Activated CD4-positive, alpha-beta T cell treated with anti-CD3 and anti-CD28 coated beads for 36 hours (primary cell): Measurements from ENCODE around the gene SP140. TPM values are rescaled to one million over a fixed set of nuclear protein-coding genes. Genes with fewer than 3 reads are reported as not detected.
"Not testable (repeated sequence)": the region's sequence is repeated elsewhere in the genome, so short reads cannot be mapped to it uniquely, and the experiment has no call there.

Experiments
- ATAC-seq: fragments of 200-7000 bp; cut with Tn5 transposase; one replicate; pipeline ENCODE4 v1.10.0; 2021; ENCODE audit warnings: mild to moderate bottlenecking, moderate library complexity
- CTCF ChIA-PET: fragments of 350-600 bp; sonication (Branson Sonifier 250); formaldehyde crosslinking; loops from one replicate; lab custom pipeline; 2021; ENCODE audit warnings: antibody characterized with exemption; lab: Charles Lee
- POLR2A ChIA-PET: fragments of 350-600 bp; sonication (Branson Sonifier 250); formaldehyde crosslinking; loops from one replicate; lab custom pipeline; 2021; ENCODE audit warnings: antibody characterized with exemption, inconsistent platforms; lab: Charles Lee
- DNase-seq: peaks from one replicate; pipeline ENCODE4 v3.0.0-alpha.2; 2020
- H3K27ac Mint-ChIP-seq: one replicate; pipeline ENCODE4 v1.8.0; 2021; ENCODE audit warnings: mixed read lengths
- H3K27me3 Mint-ChIP-seq: one replicate; pipeline ENCODE4 v1.8.0; 2021; ENCODE audit warnings: mixed read lengths
- H3K36me3 Mint-ChIP-seq: one replicate; pipeline ENCODE4 v1.8.0; 2021; ENCODE audit warnings: low read depth, mixed read lengths
- H3K4me1 Mint-ChIP-seq: one replicate; pipeline ENCODE4 v1.8.0; 2021; ENCODE audit warnings: mixed read lengths
- H3K4me3 Mint-ChIP-seq: one replicate; pipeline ENCODE4 v1.8.0; 2021; ENCODE audit warnings: mild to moderate bottlenecking, moderate library complexity, mixed read lengths
- H3K9me3 Mint-ChIP-seq: one replicate; pipeline ENCODE4 v1.8.0; 2021; ENCODE audit warnings: low read depth, mixed read lengths
- intact Hi-C, 2 experiments: fragments of 100-400 bp; cut with DNase I in 1 of 2; cut with micrococcal nuclease in 1 of 2; formaldehyde crosslinking; loops; one replicate each; pipeline versions ENCODE4 v1.14.2 to v1.15.1; 2022 to 2024; cut with DNase I, micrococcal nuclease
- total RNA-seq, 2 experiments: library from RNA; stranded (reverse); gene quantifications; one replicate each; pipeline ENCODE4 v1.2.3, GENCODE V29; 2021

The SP140 gene
- total RNA-seq, 2 experiments from 2014 or later: 71.3 to 84.2 TPM

DNA sequence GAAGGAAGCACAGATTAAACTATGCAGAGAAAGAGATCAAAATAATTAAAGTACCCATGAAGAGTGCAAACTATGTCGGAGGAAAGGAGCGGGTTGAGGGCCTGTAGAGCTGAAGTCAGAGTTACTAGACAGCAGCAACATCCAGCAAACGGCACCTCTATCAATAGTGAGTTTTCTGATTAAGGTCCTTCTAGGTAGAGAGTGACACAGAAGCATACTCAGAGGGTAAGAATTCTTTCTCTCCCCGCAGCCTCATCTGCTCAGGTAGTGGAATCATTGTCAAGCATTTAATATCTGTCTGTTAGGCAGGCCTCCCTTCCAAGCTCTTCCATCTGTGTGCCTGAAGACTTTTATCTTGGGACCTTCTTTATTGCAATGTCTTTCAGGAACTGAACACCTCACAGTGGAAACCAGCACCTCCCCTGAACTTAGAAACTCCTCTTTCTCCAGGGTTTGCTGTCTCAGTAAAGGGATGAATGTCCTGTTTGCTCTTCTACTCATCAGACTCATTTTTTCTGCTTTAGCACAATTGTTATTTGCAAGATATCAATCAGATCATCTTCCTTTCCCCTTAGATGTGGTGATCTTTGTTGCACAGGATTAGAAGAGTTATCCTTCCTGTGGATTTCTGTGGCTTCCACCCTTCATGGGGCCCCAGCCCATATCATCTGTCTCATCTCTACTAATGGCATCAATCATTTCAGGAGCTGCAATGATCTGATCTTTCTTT, 28.8 kb downstream of the SP140 start:
- ChIA-PET CTCF (interaction anchor here (1.0 to 2.2 kb wide), 5 partner anchors 9 to 157 kb away, joined by 3 to 6 read pairs (median 3); no protein-coding TSS in a partner anchor), POLR2A (interaction anchor here (0.6 to 1.0 kb wide), 4 partner anchors 14 to 411 kb away, joined by 3 to 5 read pairs (median 4); partner anchors contain the start of gene SP140)
- no peaks in the 10 kb centered on the region for H3K27me3 Mint-ChIP-seq
- no peak overlapping the region for H3K4me3 Mint-ChIP-seq
- peaks cover 18% of the 10 kb centered on the region for H3K4me1 Mint-ChIP-seq
- peaks cover 32% of the 10 kb centered on the region for H3K36me3 Mint-ChIP-seq
- H3K27ac Mint-ChIP-seq: no peak overlapping the region
- ATAC-seq (peak; percentile 79), DNase-seq (peak; percentile 73)
- no peaks in the 10 kb centered on the region for H3K9me3 Mint-ChIP-seq
- intact Hi-C loops: loop anchor here (1.0 to 5.0 kb wide), 11 partner anchors 13 to 404 kb away; partner anchors contain the start of genes SP110 (in 1 of the 2) and SP140L (in 1 of the 2)

DNA sequence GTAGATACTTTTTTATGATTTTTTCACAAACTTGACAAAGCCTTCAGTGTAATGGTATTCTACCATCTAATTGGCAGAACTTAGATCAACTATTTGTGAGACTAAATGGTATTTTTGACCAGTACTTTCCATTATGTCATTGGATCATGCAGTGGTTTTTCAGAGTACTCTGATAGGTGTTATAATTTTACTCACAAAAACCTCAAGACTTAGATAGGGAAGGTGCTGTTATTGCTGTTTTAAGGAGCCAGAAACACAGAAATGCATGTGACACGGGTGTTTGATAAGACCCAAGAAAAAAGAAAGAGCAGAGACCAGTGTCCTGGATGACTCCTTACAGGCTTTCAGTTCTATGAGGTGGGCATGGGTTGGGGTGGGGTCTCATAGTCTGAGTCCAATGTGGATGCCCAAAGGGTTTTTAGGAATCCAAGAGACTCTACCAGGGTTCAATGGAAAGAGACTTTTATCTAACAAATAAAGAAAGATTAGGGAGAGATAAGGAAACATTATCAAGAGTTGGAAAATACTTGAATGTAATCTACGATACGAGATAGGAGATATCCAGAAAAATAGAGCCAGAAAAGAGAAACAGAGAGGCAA, 31.3 kb downstream of the SP140 start:
- no peaks in the 10 kb centered on the region for H3K27me3 Mint-ChIP-seq
- peaks cover 38% of the 10 kb centered on the region for H3K4me1 Mint-ChIP-seq
- H3K9me3 Mint-ChIP-seq: peaks cover 13% of the 10 kb centered on the region
- ChIA-PET CTCF (no interaction called here), POLR2A (no interaction called here)
- no peak for DNase-seq
- no peak overlapping the region for H3K4me3 Mint-ChIP-seq
- peak overlapping the region; percentile 71 for H3K27ac Mint-ChIP-seq
- peaks cover 51% of the 10 kb centered on the region for H3K36me3 Mint-ChIP-seq
- ATAC-seq: peak; percentile 49
- intact Hi-C loops: no loop called here

DNA sequence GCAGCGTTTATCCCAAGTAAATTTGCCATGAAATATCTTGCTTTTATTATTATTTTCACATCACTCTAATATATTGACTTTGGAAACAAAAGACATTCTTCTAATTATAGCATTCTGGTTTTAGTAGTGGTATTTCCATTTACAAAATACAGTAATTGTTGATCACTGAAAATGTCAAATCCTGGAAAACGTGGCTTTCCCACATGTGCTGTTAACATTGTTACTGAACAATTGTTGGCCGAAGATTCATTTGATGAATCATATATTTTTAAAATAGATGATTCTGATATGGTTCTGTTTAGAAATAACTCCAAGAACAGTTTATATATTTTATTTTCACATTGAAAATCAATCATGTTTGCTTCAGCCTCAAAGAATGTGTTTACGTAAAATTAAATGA, 32.9 kb downstream of the SP140 start:
- DNase-seq (no peak), ATAC-seq (no peak)
- no peaks in the 10 kb centered on the region for H3K27me3 Mint-ChIP-seq
- peaks cover 15% of the 10 kb centered on the region for H3K9me3 Mint-ChIP-seq
- no peak overlapping the region for H3K4me3 Mint-ChIP-seq
- ChIA-PET POLR2A (no interaction called here), CTCF (no interaction called here)
- H3K4me1 Mint-ChIP-seq: peaks cover 55% of the 10 kb centered on the region
- H3K27ac Mint-ChIP-seq: no peak overlapping the region
- intact Hi-C loops: no loop called here
- peaks cover 62% of the 10 kb centered on the region for H3K36me3 Mint-ChIP-seq

DNA sequence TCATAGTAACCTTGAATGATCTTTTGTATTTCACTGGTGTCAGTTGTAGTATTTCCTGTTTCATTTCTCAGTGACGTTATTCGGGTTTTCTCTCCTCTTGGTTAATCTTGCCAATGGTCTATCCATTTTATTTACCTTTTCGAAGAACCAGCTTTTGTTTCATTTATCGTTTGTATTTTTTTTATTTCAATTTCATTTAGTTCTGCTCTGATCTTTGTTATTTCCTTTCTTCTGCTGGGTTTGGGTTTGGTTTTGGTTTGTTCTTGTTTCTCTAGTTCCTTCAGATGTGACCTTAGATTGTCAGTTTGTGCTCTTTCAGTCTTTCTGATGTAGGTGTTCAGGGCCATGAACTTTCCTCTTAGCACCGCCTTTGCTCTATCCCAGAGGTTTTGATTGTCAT, 36.7 kb downstream of the SP140 start:
- POLR2A ChIA-PET: no interaction called here
- Mint-ChIP-seq H3K36me3 (peaks cover 70% of the 10 kb centered on the region), H3K4me3 (peak overlapping the region; percentile 37), H3K9me3 (peaks cover 18% of the 10 kb centered on the region), H3K4me1 (peaks cover 61% of the 10 kb centered on the region), H3K27ac (peak overlapping the region; percentile 81), H3K27me3 (no peaks in the 10 kb centered on the region)
- DNase-seq: no peak
- peak; percentile 69 for ATAC-seq
- CTCF ChIA-PET: no interaction called here
- intact Hi-C loops: loop anchor here in 1 of 2 experiments (2.0 to 10.0 kb wide), 2 partner anchors 27 to 153 kb away; partner anchors contain the start of gene SP100

DNA sequence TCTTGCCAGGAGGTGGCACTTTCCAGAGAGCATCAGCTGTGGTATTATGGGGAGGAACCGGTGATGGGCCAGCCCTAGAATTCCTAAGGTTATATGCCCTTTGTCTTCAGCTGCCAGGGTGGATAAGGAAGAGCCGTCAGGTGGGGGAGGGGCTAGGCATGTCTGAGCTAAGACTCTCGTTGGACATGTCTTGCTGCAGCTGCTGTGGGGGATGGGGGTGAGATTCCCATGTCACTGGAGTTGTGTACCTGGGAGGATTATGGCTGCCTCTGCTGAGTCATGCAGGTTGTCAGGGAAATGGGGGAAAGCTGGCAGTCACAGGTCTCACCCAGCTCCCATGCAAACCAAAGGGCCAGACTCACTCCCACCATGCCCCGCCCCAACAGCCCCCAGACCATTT, 39.4 kb downstream of the SP140 start:
- intact Hi-C loops: loop anchor here (5.0 to 10.0 kb wide), 2 partner anchors 150 to 397 kb away; partner anchors contain the start of gene SP100 (in 1 of the 2)
- H3K27ac Mint-ChIP-seq, CTCF ChIA-PET, ATAC-seq, H3K4me3 Mint-ChIP-seq, DNase-seq, H3K27me3 Mint-ChIP-seq, POLR2A ChIA-PET: not testable (repeated sequence)
- H3K9me3 Mint-ChIP-seq: peaks cover 15% of the 10 kb centered on the region
- peaks cover 68% of the 10 kb centered on the region for H3K36me3 Mint-ChIP-seq
- H3K4me1 Mint-ChIP-seq: peaks cover 75% of the 10 kb centered on the region

DNA sequence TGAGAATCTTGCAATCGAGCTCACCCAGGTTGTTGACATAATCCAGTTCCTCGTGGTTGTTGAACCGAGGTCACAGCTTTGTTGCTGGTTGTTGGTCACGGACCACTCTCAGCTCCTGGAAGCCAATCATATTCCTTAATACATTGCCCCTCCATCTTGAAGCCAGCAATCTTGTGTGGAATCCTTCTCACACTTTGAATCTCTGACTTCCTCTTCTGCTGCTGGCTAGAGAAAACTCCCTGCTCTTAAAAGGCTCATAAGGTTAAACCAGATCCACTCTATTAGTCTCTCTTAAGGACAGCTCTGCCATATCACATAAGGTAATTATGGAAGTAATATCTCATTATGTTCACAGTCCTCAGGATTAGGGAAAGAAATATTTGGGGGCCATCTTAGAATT, 41.1 kb downstream of the SP140 start:
- H3K27me3 Mint-ChIP-seq: no peaks in the 10 kb centered on the region
- ATAC-seq: no peak
- no peak for DNase-seq
- H3K27ac Mint-ChIP-seq: no peak overlapping the region
- peaks cover 5% of the 10 kb centered on the region for H3K9me3 Mint-ChIP-seq
- peaks cover 64% of the 10 kb centered on the region for H3K36me3 Mint-ChIP-seq
- POLR2A ChIA-PET: no interaction called here
- intact Hi-C loops: loop anchor here (1.0 to 10.0 kb wide), 4 partner anchors 12 to 396 kb away; partner anchors contain the start of gene SP100 (in 1 of the 2)
- CTCF ChIA-PET: interaction anchor here (1.4 kb wide), 1 partner anchor 13 kb away, joined by 3 read pairs; no protein-coding TSS in a partner anchor
- no peak overlapping the region for H3K4me3 Mint-ChIP-seq
- peaks cover 61% of the 10 kb centered on the region for H3K4me1 Mint-ChIP-seq

DNA sequence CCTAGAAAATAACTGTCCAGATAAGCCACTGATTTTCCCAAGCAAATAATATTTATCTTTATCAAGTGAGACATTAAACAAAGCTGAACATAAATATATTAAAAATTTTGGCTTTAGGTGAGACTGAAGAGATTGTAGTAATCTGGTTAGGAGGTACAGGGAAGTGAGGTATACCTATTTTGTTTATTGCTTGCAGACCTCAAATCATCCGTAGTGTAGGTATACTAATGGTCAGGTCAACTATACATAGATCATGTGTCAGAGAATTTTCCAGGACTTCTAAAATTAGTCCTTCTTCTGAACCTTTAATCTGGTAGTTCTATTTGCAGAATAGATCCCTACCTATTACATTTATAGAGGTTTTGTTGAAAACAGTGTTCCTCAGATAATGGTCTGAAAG, 41.5 kb downstream of the SP140 start:
- no peak for ATAC-seq
- H3K4me1 Mint-ChIP-seq: peaks cover 57% of the 10 kb centered on the region
- no peak overlapping the region for H3K4me3 Mint-ChIP-seq
- ChIA-PET POLR2A (no interaction called here), CTCF (interaction anchor here (1.4 kb wide), 1 partner anchor 14 kb away, joined by 3 read pairs; no protein-coding TSS in a partner anchor)
- H3K9me3 Mint-ChIP-seq: peaks cover 3% of the 10 kb centered on the region
- no peaks in the 10 kb centered on the region for H3K27me3 Mint-ChIP-seq
- no peak for DNase-seq
- peak overlapping the region; percentile 62 for H3K27ac Mint-ChIP-seq
- H3K36me3 Mint-ChIP-seq: peaks cover 65% of the 10 kb centered on the region
- intact Hi-C loops: loop anchor here (1.0 to 10.0 kb wide), 4 partner anchors 13 to 395 kb away; partner anchors contain the start of gene SP100 (in 1 of the 2)

DNA sequence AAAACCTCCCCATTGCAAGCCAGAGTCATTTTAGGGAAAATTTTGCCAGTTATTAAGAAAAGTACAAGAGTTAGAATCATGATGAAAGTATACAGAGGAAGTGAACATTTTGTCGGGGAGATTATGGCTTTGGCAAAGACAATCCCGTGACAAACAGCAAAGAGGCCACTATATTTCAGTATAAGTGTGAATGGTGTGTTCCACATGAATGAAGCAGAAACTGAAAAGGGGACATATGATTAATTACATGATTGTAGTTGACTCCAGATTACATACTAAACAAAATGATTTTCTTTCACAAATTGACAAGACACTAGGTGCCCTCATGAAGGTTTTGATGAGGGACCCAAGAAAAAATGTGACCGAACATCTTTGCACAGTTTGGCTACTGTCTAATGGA, 42.0 kb downstream of the SP140 start:
- POLR2A ChIA-PET: no interaction called here
- ATAC-seq: peak; percentile 62
- intact Hi-C loops: loop anchor here (1.0 to 10.0 kb wide), 4 partner anchors 13 to 395 kb away; partner anchors contain the start of gene SP100 (in 1 of the 2)
- Mint-ChIP-seq H3K27me3 (no peaks in the 10 kb centered on the region), H3K36me3 (peaks cover 66% of the 10 kb centered on the region), H3K9me3 (peaks cover 3% of the 10 kb centered on the region), H3K4me3 (no peak overlapping the region), H3K27ac (peak overlapping the region; percentile 62), H3K4me1 (peaks cover 52% of the 10 kb centered on the region)
- CTCF ChIA-PET: interaction anchor here (1.4 kb wide), 1 partner anchor 14 kb away, joined by 3 read pairs; no protein-coding TSS in a partner anchor
- DNase-seq: no peak

DNA sequence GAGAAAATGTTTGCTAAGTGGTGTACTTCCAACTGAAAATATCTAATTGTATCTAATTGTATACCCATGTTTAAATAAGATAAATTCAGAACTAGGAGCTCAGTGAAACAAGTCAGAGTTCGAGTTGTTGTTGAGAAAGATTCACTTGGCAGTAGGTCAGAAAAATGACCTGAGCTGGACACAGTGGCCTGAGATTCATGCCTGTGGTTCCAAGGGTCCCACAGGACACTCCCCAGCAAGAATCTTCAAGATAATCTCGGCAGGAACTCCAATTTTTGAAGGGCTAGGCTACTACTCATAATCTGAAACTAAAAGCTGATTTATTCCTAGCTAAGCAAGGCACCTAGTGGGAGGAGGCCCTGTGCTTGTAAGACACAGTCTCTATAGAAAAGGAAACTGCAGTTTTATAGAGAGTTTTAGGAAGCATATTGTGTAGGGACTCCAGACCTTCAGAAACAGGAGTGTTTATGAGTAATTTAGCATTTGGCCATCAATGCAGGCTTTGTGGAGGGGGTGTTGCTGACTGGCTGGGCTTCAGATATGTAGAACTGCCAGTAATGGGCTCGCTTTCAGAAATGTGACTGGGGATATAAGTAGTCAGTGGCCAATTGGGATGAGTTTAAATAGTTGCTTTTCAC, 43.2 kb downstream of the SP140 start:
- peak overlapping the region; percentile 74 for H3K27ac Mint-ChIP-seq
- peak overlapping the region; percentile 11 for H3K4me3 Mint-ChIP-seq
- ChIA-PET CTCF (no interaction called here), POLR2A (interaction anchor here (0.6 to 0.7 kb wide), 2 partner anchors 15 to 109 kb away, joined by 3 read pairs; no protein-coding TSS in a partner anchor)
- peaks cover 43% of the 10 kb centered on the region for H3K4me1 Mint-ChIP-seq
- no peaks in the 10 kb centered on the region for H3K27me3 Mint-ChIP-seq
- ATAC-seq (peak; percentile 75), DNase-seq (peak; percentile 41)
- H3K9me3 Mint-ChIP-seq: peaks cover under 1% of the 10 kb centered on the region
- intact Hi-C loops: loop anchor here (1.0 to 10.0 kb wide), 4 partner anchors 14 to 394 kb away; partner anchors contain the start of gene SP100 (in 1 of the 2)
- peaks cover 67% of the 10 kb centered on the region for H3K36me3 Mint-ChIP-seq

DNA sequence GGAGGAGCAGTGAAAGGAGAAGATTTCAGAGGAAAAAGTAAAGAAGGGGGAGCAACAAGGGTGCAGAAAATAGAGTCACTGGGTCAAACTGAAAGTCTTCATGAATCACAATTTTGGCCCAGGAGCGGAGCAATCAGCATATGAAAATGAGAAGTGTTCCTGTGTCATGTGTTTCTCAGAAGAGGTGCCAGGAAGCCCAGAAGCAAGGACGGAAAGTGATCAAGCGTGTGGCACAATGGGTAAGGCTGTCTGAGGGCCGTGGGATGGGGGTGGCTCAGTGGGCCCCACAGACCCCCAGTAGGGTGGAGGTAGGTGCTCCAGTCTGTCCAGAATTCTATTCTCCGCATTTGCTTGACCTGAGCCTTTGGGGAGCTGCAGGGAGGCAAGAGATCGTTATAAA, 44.2 kb downstream of the SP140 start:
- ATAC-seq: peak; percentile 70
- Mint-ChIP-seq H3K27ac (peak overlapping the region; percentile 74), H3K36me3 (peaks cover 60% of the 10 kb centered on the region), H3K9me3 (no peaks in the 10 kb centered on the region), H3K27me3 (no peaks in the 10 kb centered on the region), H3K4me1 (peaks cover 34% of the 10 kb centered on the region), H3K4me3 (peak overlapping the region; percentile 7)
- intact Hi-C loops: loop anchor here (1.0 to 10.0 kb wide), 4 partner anchors 15 to 393 kb away; partner anchors contain the start of gene SP100 (in 1 of the 2)
- peak; percentile 57 for DNase-seq
- ChIA-PET CTCF (no interaction called here), POLR2A (no interaction called here)

DNA sequence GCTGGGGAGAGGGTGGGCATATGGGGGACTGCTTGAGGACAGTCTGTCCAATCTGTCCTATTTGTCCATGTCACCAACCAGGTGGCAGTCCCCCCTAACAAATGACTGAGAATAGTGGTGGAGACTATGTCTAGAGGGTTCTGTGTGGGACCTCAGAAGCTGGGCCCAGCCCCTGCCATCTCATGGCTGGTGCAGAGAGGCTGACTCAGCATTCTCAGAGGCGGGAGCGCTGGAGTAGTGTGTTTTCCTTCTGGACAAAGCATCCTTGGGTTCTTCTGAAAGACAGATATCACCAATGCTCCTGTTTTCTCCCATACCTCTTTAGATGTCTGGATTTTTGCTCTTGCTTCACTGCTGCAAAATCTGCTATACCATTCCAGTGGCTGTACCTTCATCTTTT, 57.4 kb downstream of the SP140 start:
- no peak for DNase-seq
- H3K9me3 Mint-ChIP-seq: no peaks in the 10 kb centered on the region
- H3K4me3 Mint-ChIP-seq: no peak overlapping the region
- no peaks in the 10 kb centered on the region for H3K27me3 Mint-ChIP-seq
- H3K36me3 Mint-ChIP-seq: peaks cover 35% of the 10 kb centered on the region
- peaks cover 6% of the 10 kb centered on the region for H3K4me1 Mint-ChIP-seq
- CTCF ChIA-PET: no interaction called here
- intact Hi-C loops: no loop called here
- ATAC-seq: no peak
- H3K27ac Mint-ChIP-seq: no peak overlapping the region
- POLR2A ChIA-PET: no interaction called here
